GM21390 (cell line): ENCODE data around the gene TSHZ2.
"Not testable (repeated sequence)": the region's sequence is repeated elsewhere in the genome, so short reads cannot be mapped to it uniquely, and the experiment has no call there.

Experiments used
- ATAC-seq: cut with Tn5 transposase; IDR thresholded peaks from one replicate; pipeline ENCODE4 v1.9.1; 2021; ENCODE audit not compliant: unreplicated experiment

TSHZ2 gene

GRCh38 chr20:53302695-53303412 is 330.7 kb downstream of the TSHZ2 start:
- ATAC-seq: no peak

- ATAC-seq: no peak
Observed at GRCh38 chr20:53303413-53303760, 331.2 kb downstream of the TSHZ2 start.

- no peak for ATAC-seq
Observed at GRCh38 chr20:53304146-53304545, 332.0 kb downstream of the TSHZ2 start.

GRCh38 chr20:53306192-53306805 is 334.1 kb downstream of the TSHZ2 start:
- no peak for ATAC-seq

GRCh38 chr20:53307964-53308597 is 335.9 kb downstream of the TSHZ2 start:
- ATAC-seq: no peak

GRCh38 chr20:53309515-53309914 is 337.4 kb downstream of the TSHZ2 start:
- ATAC-seq: no peak

- no peak for ATAC-seq
Observed at GRCh38 chr20:53312957-53313356, 340.8 kb downstream of the TSHZ2 start.

GRCh38 chr20:53316206-53316937 is 344.2 kb downstream of the TSHZ2 start:
- no peak for ATAC-seq

- no peak for ATAC-seq
Observed at GRCh38 chr20:53319200-53319599, 347.0 kb downstream of the TSHZ2 start.

GRCh38 chr20:53319716-53320115 is 347.6 kb downstream of the TSHZ2 start:
- no peak for ATAC-seq

- no peak for ATAC-seq
Observed at GRCh38 chr20:53320701-53321100, 348.5 kb downstream of the TSHZ2 start.

- no peak for ATAC-seq
Observed at GRCh38 chr20:53321596-53321995, 349.4 kb downstream of the TSHZ2 start.

- no peak for ATAC-seq
Observed at GRCh38 chr20:53322651-53323050, 350.5 kb downstream of the TSHZ2 start.

GRCh38 chr20:53323460-53323859 is 351.3 kb downstream of the TSHZ2 start:
- ATAC-seq: not testable (repeated sequence)

GRCh38 chr20:53324816-53325215 is 352.7 kb downstream of the TSHZ2 start:
- no peak for ATAC-seq

- no peak for ATAC-seq
Observed at GRCh38 chr20:53328961-53329360, 356.8 kb downstream of the TSHZ2 start.

- no peak for ATAC-seq
Observed at GRCh38 chr20:53329781-53330180, 357.6 kb downstream of the TSHZ2 start.

- no peak for ATAC-seq
Observed at GRCh38 chr20:53330601-53331140, 358.5 kb downstream of the TSHZ2 start.

- no peak for ATAC-seq
Observed at GRCh38 chr20:53331151-53331973, 359.2 kb downstream of the TSHZ2 start.

- ATAC-seq: no peak
Observed at GRCh38 chr20:53332022-53332837, 360.1 kb downstream of the TSHZ2 start.
